Nephron progenitor cell (in vitro differentiated cells): ENCODE results near the gene RARA.

Source experiments
- DNase-seq: peaks from one replicate; pipeline ENCODE4 v3.0.0; 2021
- H3K27ac Mint-ChIP-seq: 2 replicates; pipeline ENCODE4 v1.8.0; 2021; ENCODE audit warnings: mild to moderate bottlenecking, moderate library complexity, mixed read lengths
- H3K27me3 Mint-ChIP-seq: 2 replicates; pipeline ENCODE4 v1.8.0; 2021; ENCODE audit warnings: mild to moderate bottlenecking, low read depth, mixed read lengths; ENCODE audit not compliant: poor library complexity
- H3K36me3 Mint-ChIP-seq: 2 replicates; pipeline ENCODE4 v1.8.0; 2021; ENCODE audit warnings: low read depth, mixed read lengths
- H3K4me1 Mint-ChIP-seq: 2 replicates; pipeline ENCODE4 v1.8.0; 2021; ENCODE audit warnings: mixed read lengths
- H3K4me3 Mint-ChIP-seq: 2 replicates; pipeline ENCODE4 v1.8.0; 2021; ENCODE audit warnings: mild to moderate bottlenecking, moderate library complexity, mixed read lengths
- H3K9me3 Mint-ChIP-seq: 2 replicates; pipeline ENCODE4 v1.8.0; 2021; ENCODE audit warnings: mild to moderate bottlenecking, moderate library complexity, mixed read lengths
- CTCF ChIP-seq: fragments of 200-600 bp; sonication (generic); IDR thresholded peaks from 2 replicates; pipeline ENCODE4 v1.5.0; 2021; ENCODE audit warnings: antibody characterized with exemption

RARA gene

GRCh38 chr17:40323391-40324381 is 14.7 kb downstream of the RARA start:
- Mint-ChIP-seq H3K4me3 (no peak overlapping the region), H3K27ac (peak overlapping the region; percentile 95), H3K36me3 (peaks cover 6% of the 10 kb centered on the region), H3K9me3 (no peaks in the 10 kb centered on the region), H3K4me1 (peaks cover 92% of the 10 kb centered on the region), H3K27me3 (peaks cover 13% of the 10 kb centered on the region)
- DNase-seq: no peak
- TF ChIP-seq CTCF: no peak

GRCh38 chr17:40325156-40326013 is 16.4 kb downstream of the RARA start:
- H3K4me1 Mint-ChIP-seq: peaks cover 84% of the 10 kb centered on the region
- H3K4me3 Mint-ChIP-seq: no peak overlapping the region
- peaks cover 14% of the 10 kb centered on the region for H3K36me3 Mint-ChIP-seq
- peaks cover 8% of the 10 kb centered on the region for H3K27me3 Mint-ChIP-seq
- H3K9me3 Mint-ChIP-seq: no peaks in the 10 kb centered on the region
- no peak for DNase-seq
- H3K27ac Mint-ChIP-seq: no peak overlapping the region
- TF ChIP-seq CTCF: no peak

- Mint-ChIP-seq H3K9me3 (no peaks in the 10 kb centered on the region), H3K4me3 (no peak overlapping the region), H3K36me3 (peaks cover 16% of the 10 kb centered on the region), H3K4me1 (peaks cover 80% of the 10 kb centered on the region), H3K27ac (peak overlapping the region; percentile 86), H3K27me3 (peaks cover 8% of the 10 kb centered on the region)
- no peak for DNase-seq
- TF ChIP-seq CTCF: no peak
Observed at GRCh38 chr17:40326014-40326831, 17.2 kb downstream of the RARA start.

- Mint-ChIP-seq H3K4me3 (no peak overlapping the region), H3K9me3 (no peaks in the 10 kb centered on the region), H3K27ac (no peak overlapping the region), H3K36me3 (peaks cover 22% of the 10 kb centered on the region), H3K27me3 (peaks cover 5% of the 10 kb centered on the region), H3K4me1 (peaks cover 80% of the 10 kb centered on the region)
- no peak for TF ChIP-seq CTCF
- DNase-seq: no peak
Observed at GRCh38 chr17:40326832-40327199, 17.8 kb downstream of the RARA start.

- peaks cover 22% of the 10 kb centered on the region for H3K36me3 Mint-ChIP-seq
- no peak overlapping the region for H3K27ac Mint-ChIP-seq
- no peak overlapping the region for H3K4me3 Mint-ChIP-seq
- DNase-seq: no peak
- peaks cover 77% of the 10 kb centered on the region for H3K4me1 Mint-ChIP-seq
- no peaks in the 10 kb centered on the region for H3K9me3 Mint-ChIP-seq
- peaks cover 5% of the 10 kb centered on the region for H3K27me3 Mint-ChIP-seq
- TF ChIP-seq CTCF: no peak
Observed at GRCh38 chr17:40327244-40327729, 18.3 kb downstream of the RARA start.
